WTC11 (cell line): ENCODE measurements around the gene CLEC16A. TPM values are rescaled to one million over a fixed set of nuclear protein-coding genes. Genes with fewer than 3 reads are reported as not detected.

Experiments used
- ATF1 ChIP-seq: sonication (generic); formaldehyde crosslinking; IDR thresholded peaks from 2 replicates; pipeline ENCODE4 v1.8.1; 2023; ENCODE audit warnings: mild to moderate bottlenecking, moderate library complexity, missing genetic modification reagents
- FOXK1 ChIP-seq: sonication (generic); formaldehyde crosslinking; IDR thresholded peaks from 2 replicates; pipeline ENCODE4 v1.8.0; 2022; ENCODE audit warnings: mild to moderate bottlenecking, moderate library complexity, missing genetic modification reagents
- GABPB1 ChIP-seq: sonication (generic); formaldehyde crosslinking; IDR thresholded peaks from 2 replicates; pipeline ENCODE4 v1.8.1; 2023; ENCODE audit warnings: mild to moderate bottlenecking, missing genetic modification reagents
- GRHL2 ChIP-seq: fragments of 250-450 bp; sonication (Bioruptor Pico); IDR thresholded peaks from 2 replicates; pipeline ENCODE4 v1.8.0; 2022; ENCODE audit warnings: mild to moderate bottlenecking, moderate library complexity; ENCODE audit not compliant: insufficient replicate concordance, severe bottlenecking
- NFE2L1 ChIP-seq: sonication (generic); formaldehyde crosslinking; IDR thresholded peaks from 2 replicates; pipeline ENCODE4 v1.8.1; 2023; ENCODE audit warnings: missing genetic modification reagents
- NR1H2 ChIP-seq: sonication (generic); formaldehyde crosslinking; IDR thresholded peaks from 2 replicates; pipeline ENCODE4 v1.9.0; 2021; ENCODE audit warnings: mild to moderate bottlenecking, moderate library complexity, missing genetic modification reagents
- OVOL2 ChIP-seq: fragments of 250-450 bp; sonication (Bioruptor Pico); IDR thresholded peaks from 2 replicates; pipeline ENCODE4 v1.9.0; 2021; ENCODE audit warnings: mild to moderate bottlenecking, borderline replicate concordance
- PRRX2 ChIP-seq: fragments of 250-450 bp; sonication (Bioruptor Pico); IDR thresholded peaks from 2 replicates; pipeline ENCODE4 v1.8.0; 2021; ENCODE audit warnings: mild to moderate bottlenecking
- RELA ChIP-seq: sonication (generic); formaldehyde crosslinking; IDR thresholded peaks from 2 replicates; pipeline ENCODE4 v1.8.1; 2022; ENCODE audit warnings: missing genetic modification reagents, mild to moderate bottlenecking, borderline replicate concordance
- SMAD4 ChIP-seq: sonication (generic); formaldehyde crosslinking; IDR thresholded peaks from 2 replicates; pipeline ENCODE4 v1.8.0; 2022; ENCODE audit warnings: mild to moderate bottlenecking, missing genetic modification reagents
- TCF7 ChIP-seq: sonication (generic); formaldehyde crosslinking; IDR thresholded peaks from 2 replicates; pipeline ENCODE4 v1.8.0; 2022; ENCODE audit warnings: mild to moderate bottlenecking, low read depth, missing genetic modification reagents, moderate library complexity
- TEAD4 ChIP-seq: sonication (generic); formaldehyde crosslinking; IDR thresholded peaks from 2 replicates; pipeline ENCODE4 v1.8.0; 2022; ENCODE audit warnings: mild to moderate bottlenecking, missing genetic modification reagents
- ZNF263 ChIP-seq: sonication (generic); formaldehyde crosslinking; IDR thresholded peaks from 2 replicates; pipeline ENCODE4 v1.8.1; 2022; ENCODE audit warnings: low read depth, mild to moderate bottlenecking, moderate library complexity, missing genetic modification reagents
- total RNA-seq: library from RNA; stranded (reverse); gene quantifications from 3 replicates; pipeline ENCODE4 v1.2.3, GENCODE V29; 2021
- TF ChIP-seq, protein P1 (sequence below): sonication (generic); formaldehyde crosslinking; IDR thresholded peaks from 2 replicates; pipeline ENCODE4 v1.8.0; 2022; ENCODE audit warnings: missing genetic modification reagents
- TF ChIP-seq, protein P2 (sequence below): fragments of 200-600 bp; IDR thresholded peaks from 2 replicates; pipeline ENCODE4 v1.8.0; 2022; ENCODE audit warnings: antibody characterized with exemption
- TF ChIP-seq, protein P3 (sequence below): sonication (generic); formaldehyde crosslinking; IDR thresholded peaks from 2 replicates; pipeline ENCODE4 v1.8.1; 2022; ENCODE audit warnings: mild to moderate bottlenecking, missing genetic modification reagents, moderate library complexity, borderline replicate concordance
- TF ChIP-seq, protein P4 (sequence below): sonication (generic); formaldehyde crosslinking; IDR thresholded peaks from 2 replicates; pipeline ENCODE4 v1.8.0; 2022; ENCODE audit warnings: mild to moderate bottlenecking, missing genetic modification reagents
- TF ChIP-seq, protein P5 (sequence below): sonication (generic); formaldehyde crosslinking; IDR thresholded peaks from 2 replicates; pipeline ENCODE4 v1.8.1; 2022; ENCODE audit warnings: mild to moderate bottlenecking, moderate library complexity, missing genetic modification reagents
- TF ChIP-seq, protein P6 (sequence below): fragments of 250-450 bp; sonication (Bioruptor Pico); conservative IDR thresholded peaks from 2 replicates; pipeline ENCODE4 v1.9.0; 2021; ENCODE audit warnings: mild to moderate bottlenecking
- TF ChIP-seq, protein P7 (sequence below): sonication (generic); formaldehyde crosslinking; IDR thresholded peaks from 2 replicates; pipeline ENCODE4 v1.8.1; 2022; ENCODE audit warnings: missing genetic modification reagents, borderline replicate concordance
- TF ChIP-seq, protein P8 (sequence below): fragments of 250-450 bp; sonication (Bioruptor Pico); IDR thresholded peaks from 2 replicates; pipeline ENCODE4 v2.1.2; 2022; ENCODE audit warnings: mild to moderate bottlenecking, moderate library complexity

CLEC16A gene
- total RNA-seq, 1 experiment from 2014 or later = 14.4 TPM

DNA sequence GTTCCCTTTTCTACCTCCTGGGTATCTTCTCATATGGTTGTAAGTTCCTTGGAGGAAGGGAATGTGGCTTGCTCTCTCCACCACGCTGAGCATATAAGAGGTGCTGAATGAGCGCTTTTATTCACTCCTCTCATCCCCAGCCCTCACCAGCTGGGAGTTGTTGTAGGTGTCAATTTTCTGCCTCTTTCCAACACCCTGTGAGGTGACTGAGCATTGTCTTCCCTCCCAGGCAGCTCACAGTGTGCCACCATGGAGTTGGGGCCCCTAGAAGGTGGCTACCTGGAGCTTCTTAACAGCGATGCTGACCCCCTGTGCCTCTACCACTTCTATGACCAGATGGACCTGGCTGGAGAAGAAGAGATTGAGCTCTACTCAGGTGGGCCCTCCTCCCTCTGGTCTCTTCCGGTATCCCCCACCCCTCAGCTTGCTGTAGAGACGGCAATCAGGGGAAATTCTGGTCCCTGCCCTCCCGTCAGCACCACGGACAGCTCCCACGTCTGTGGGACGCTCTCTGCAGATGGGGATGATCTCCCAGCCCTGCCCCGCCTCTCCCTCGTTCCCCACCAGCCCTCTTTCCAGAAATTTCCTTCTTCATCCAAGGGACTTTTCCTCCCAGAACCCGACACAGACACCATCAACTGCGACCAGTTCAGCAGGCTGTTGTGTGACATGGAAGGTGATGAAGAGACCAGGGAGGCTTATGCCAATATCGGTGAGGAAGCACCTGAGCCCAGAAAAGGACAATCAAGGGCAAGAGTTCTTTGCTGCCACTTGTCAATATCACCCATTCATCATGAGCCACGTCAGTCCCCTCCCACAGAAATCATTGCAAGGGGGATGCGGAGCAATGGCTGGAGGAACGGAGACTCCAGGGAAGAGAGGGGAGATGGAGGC, 49.1 kb upstream of the CLEC16A start (continued):
- TF ChIP-seq, protein P1, sequence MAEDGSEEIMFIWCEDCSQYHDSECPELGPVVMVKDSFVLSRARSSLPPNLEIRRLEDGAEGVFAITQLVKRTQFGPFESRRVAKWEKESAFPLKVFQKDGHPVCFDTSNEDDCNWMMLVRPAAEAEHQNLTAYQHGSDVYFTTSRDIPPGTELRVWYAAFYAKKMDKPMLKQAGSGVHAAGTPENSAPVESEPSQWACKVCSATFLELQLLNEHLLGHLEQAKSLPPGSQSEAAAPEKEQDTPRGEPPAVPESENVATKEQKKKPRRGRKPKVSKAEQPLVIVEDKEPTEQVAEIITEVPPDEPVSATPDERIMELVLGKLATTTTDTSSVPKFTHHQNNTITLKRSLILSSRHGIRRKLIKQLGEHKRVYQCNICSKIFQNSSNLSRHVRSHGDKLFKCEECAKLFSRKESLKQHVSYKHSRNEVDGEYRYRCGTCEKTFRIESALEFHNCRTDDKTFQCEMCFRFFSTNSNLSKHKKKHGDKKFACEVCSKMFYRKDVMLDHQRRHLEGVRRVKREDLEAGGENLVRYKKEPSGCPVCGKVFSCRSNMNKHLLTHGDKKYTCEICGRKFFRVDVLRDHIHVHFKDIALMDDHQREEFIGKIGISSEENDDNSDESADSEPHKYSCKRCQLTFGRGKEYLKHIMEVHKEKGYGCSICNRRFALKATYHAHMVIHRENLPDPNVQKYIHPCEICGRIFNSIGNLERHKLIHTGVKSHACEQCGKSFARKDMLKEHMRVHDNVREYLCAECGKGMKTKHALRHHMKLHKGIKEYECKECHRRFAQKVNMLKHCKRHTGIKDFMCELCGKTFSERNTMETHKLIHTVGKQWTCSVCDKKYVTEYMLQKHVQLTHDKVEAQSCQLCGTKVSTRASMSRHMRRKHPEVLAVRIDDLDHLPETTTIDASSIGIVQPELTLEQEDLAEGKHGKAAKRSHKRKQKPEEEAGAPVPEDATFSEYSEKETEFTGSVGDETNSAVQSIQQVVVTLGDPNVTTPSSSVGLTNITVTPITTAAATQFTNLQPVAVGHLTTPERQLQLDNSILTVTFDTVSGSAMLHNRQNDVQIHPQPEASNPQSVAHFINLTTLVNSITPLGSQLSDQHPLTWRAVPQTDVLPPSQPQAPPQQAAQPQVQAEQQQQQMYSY = no peak
- TF ChIP-seq NR1H2 (0 out of 2 replicates have a peak, but pooled peaks have one; percentile 28), GRHL2 (CRISPR knock-in tag) (no peak), TEAD4 (CRISPR knock-in tag) (peak; percentile 86; the same call in 1 of the 2 replicates), NFE2L1 (peak; percentile 81), SMAD4 (CRISPR knock-in tag) (peak; percentile 66; the same call in 1 of the 2 replicates), RELA (CRISPR knock-in tag) (peak; percentile 65; the same call in 1 of the 2 replicates), TCF7 (CRISPR knock-in tag) (no peak), ATF1 (no peak), PRRX2 (no peak), FOXK1 (CRISPR knock-in tag) (peak; percentile 84; the same call in 1 of the 2 replicates), GABPB1 (CRISPR knock-in tag) (no peak), ZNF263 (CRISPR knock-in tag) (no peak), OVOL2 (CRISPR knock-in tag) (no peak)
- TF ChIP-seq, protein P2, sequence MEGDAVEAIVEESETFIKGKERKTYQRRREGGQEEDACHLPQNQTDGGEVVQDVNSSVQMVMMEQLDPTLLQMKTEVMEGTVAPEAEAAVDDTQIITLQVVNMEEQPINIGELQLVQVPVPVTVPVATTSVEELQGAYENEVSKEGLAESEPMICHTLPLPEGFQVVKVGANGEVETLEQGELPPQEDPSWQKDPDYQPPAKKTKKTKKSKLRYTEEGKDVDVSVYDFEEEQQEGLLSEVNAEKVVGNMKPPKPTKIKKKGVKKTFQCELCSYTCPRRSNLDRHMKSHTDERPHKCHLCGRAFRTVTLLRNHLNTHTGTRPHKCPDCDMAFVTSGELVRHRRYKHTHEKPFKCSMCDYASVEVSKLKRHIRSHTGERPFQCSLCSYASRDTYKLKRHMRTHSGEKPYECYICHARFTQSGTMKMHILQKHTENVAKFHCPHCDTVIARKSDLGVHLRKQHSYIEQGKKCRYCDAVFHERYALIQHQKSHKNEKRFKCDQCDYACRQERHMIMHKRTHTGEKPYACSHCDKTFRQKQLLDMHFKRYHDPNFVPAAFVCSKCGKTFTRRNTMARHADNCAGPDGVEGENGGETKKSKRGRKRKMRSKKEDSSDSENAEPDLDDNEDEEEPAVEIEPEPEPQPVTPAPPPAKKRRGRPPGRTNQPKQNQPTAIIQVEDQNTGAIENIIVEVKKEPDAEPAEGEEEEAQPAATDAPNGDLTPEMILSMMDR = no peak
- TF ChIP-seq, protein P3, sequence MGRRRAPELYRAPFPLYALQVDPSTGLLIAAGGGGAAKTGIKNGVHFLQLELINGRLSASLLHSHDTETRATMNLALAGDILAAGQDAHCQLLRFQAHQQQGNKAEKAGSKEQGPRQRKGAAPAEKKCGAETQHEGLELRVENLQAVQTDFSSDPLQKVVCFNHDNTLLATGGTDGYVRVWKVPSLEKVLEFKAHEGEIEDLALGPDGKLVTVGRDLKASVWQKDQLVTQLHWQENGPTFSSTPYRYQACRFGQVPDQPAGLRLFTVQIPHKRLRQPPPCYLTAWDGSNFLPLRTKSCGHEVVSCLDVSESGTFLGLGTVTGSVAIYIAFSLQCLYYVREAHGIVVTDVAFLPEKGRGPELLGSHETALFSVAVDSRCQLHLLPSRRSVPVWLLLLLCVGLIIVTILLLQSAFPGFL (CRISPR knock-in tag) = 0 out of 2 replicates have a peak, but pooled peaks have one; percentile 52
- TF ChIP-seq, protein P4, sequence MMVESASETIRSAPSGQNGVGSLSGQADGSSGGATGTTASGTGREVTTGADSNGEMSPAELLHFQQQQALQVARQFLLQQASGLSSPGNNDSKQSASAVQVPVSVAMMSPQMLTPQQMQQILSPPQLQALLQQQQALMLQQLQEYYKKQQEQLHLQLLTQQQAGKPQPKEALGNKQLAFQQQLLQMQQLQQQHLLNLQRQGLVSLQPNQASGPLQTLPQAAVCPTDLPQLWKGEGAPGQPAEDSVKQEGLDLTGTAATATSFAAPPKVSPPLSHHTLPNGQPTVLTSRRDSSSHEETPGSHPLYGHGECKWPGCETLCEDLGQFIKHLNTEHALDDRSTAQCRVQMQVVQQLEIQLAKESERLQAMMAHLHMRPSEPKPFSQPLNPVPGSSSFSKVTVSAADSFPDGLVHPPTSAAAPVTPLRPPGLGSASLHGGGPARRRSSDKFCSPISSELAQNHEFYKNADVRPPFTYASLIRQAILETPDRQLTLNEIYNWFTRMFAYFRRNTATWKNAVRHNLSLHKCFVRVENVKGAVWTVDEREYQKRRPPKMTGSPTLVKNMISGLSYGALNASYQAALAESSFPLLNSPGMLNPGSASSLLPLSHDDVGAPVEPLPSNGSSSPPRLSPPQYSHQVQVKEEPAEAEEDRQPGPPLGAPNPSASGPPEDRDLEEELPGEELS (CRISPR knock-in tag) = peak; percentile 90
- TF ChIP-seq, protein P5, sequence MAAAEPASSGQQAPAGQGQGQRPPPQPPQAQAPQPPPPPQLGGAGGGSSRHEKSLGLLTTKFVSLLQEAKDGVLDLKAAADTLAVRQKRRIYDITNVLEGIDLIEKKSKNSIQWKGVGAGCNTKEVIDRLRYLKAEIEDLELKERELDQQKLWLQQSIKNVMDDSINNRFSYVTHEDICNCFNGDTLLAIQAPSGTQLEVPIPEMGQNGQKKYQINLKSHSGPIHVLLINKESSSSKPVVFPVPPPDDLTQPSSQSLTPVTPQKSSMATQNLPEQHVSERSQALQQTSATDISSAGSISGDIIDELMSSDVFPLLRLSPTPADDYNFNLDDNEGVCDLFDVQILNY = no peak
- TF ChIP-seq, protein P6, sequence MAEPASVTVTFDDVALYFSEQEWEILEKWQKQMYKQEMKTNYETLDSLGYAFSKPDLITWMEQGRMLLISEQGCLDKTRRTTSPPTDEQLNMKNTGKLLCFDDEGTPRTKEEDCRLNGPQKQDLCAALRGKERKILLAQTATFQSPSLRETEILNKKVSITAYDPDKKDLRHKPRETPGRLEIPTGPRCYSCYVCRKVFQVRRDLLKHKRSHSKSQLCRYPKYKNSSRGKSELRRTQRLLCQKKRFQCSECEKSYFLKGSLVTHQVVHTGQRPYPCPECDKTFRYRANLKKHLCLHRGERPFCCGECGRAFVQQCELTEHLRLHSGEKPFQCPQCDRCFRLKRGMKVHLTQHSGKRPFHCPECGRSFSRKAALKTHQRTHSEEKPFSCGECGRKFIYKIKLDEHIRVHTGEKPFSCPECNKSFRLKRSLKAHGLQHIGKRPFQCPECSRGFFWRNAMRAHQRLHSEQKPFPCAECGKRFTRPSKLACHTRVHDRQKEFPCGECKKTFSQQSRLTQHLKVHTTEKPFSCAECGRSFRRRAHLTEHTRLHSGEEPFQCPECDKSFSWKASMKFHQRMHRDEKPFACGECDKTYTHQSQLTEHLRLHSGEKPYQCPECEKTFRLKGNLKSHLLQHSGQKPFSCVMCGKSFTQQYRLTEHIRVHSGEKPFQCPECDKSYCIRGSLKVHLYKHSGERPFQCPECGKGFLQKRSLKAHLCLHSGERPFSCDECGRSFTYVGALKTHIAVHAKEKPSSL (CRISPR knock-in tag) = no peak
- TF ChIP-seq, protein P7, sequence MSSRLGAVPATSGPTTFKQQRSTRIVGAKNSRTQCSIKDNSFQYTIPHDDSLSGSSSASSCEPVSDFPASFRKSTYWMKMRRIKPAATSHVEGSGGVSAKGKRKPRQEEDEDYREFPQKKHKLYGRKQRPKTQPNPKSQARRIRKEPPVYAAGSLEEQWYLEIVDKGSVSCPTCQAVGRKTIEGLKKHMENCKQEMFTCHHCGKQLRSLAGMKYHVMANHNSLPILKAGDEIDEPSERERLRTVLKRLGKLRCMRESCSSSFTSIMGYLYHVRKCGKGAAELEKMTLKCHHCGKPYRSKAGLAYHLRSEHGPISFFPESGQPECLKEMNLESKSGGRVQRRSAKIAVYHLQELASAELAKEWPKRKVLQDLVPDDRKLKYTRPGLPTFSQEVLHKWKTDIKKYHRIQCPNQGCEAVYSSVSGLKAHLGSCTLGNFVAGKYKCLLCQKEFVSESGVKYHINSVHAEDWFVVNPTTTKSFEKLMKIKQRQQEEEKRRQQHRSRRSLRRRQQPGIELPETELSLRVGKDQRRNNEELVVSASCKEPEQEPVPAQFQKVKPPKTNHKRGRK (CRISPR knock-in tag) = no peak
- TF ChIP-seq, protein P8, sequence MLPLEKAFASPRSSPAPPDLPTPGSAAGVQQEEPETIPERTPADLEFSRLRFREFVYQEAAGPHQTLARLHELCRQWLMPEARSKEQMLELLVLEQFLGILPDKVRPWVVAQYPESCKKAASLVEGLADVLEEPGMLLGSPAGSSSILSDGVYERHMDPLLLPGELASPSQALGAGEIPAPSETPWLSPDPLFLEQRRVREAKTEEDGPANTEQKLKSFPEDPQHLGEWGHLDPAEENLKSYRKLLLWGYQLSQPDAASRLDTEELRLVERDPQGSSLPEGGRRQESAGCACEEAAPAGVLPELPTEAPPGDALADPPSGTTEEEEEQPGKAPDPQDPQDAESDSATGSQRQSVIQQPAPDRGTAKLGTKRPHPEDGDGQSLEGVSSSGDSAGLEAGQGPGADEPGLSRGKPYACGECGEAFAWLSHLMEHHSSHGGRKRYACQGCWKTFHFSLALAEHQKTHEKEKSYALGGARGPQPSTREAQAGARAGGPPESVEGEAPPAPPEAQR (CRISPR knock-in tag) = no peak
